HG03575 (cell line): ENCODE results near the gene TGDS.
A peak's percentile ranks its signal among the peaks of the same experiment; 100 is the strongest.

Experiments
- ATAC-seq: cut with Tn5 transposase; IDR thresholded peaks from one replicate; pipeline ENCODE4 v1.9.1; 2021; ENCODE audit not compliant: unreplicated experiment, insufficient number of reproducible peaks, low FRiP score; ENCODE audit errors: extremely low read depth

The TGDS gene

GRCh38 chr13:94602467-94602866, 6.5 kb upstream of the TGDS start:
- no peak for ATAC-seq

- ATAC-seq: peak; percentile 99
Observed at GRCh38 chr13:94601446-94602431, 5.8 kb upstream of the TGDS start, which contains the start of gene GPR180. Gene GPR180 (plus strand): TSS chr13:94601857. CDS start chr13:94601928, 71 bp downstream.

DNA sequence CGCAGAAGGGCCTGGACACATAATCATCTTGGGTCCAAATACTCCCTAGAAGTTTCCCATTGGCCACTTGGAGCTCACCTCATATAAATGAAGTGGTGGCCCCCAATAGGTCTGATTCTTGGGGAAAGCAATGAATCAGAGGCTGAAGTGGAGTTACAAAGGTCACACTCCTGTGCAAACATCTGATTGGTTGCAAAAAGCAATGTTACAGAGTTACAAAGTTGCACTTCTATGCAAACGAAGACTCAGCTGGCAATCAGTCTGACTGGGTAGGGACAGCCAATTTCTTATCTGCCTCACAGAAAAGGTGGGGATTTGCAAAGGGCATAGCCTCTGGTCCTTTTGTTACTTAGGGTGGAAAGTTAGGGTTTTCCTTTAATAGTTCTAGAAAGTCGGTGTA, 3.9 kb upstream of the TGDS start:
- no peak for ATAC-seq

- ATAC-seq: no peak
Observed at GRCh38 chr13:94598281-94598680, 2.3 kb upstream of the TGDS start.

- no peak for ATAC-seq
Observed at GRCh38 chr13:94596575-94596971, 621 bp upstream of the TGDS start.

- ATAC-seq: no peak
Observed at GRCh38 chr13:94595001-94595949, 677 bp downstream of the TGDS start.

- no peak for ATAC-seq
Observed at GRCh38 chr13:94590744-94591143, 5.2 kb downstream of the TGDS start.

DNA sequence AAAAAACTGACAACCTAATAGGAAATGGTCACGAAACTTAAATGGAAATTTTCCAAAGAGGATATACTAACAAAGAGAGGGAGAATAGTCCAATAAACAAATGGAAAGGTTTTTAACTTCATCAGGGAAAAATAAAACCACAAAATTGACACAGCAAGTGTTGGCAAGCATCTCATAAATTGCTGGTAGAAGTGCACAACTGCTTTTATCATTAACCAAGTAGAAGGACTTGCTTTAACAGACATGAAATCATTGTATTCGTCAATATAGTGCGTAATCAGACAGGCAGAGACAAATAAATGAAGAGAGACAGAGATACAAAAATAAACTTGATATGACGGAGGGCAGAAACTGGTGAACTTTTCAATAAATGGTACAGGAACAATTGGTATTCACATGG, 7.4 kb downstream of the TGDS start:
- no peak for ATAC-seq

DNA sequence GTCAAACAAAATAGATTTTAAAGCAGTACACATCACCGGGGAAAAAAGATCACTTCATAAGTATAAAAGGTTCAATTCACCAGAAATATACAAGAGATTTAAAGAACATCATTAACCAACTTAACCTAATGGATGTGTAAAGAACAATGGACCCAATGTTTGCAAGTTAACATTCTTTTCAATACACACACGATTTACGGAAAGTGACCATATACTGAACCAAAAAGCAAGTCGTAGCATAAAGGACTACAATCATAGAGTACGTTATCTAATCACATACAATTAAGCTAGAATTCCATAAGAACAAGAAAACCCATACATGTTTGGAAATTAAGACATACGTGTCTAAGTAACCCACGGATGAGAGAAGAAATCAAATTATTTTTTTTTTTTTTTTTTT, 9.6 kb downstream of the TGDS start:
- no peak for ATAC-seq

GRCh38 chr13:94585543-94586101, 10.3 kb downstream of the TGDS start:
- ATAC-seq: no peak

DNA sequence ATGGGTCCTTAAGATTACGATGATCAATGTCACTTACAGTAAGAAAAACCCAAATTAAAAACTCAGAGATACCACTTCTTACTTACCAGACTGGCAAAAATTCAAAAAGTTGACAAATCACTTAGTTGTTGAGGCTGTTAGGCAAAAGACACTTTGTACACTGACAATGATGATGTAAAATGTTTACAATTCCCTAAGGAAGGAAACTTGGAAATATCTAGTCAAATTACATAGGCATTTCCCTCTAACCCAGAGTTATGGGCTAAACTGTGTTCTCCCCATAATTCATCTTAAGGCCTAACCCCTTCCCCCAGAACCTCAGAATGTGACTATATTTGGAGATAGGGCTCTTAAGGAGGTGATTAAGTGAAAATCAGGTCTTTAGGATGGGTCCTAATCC, 12.0 kb downstream of the TGDS start:
- ATAC-seq: no peak

DNA sequence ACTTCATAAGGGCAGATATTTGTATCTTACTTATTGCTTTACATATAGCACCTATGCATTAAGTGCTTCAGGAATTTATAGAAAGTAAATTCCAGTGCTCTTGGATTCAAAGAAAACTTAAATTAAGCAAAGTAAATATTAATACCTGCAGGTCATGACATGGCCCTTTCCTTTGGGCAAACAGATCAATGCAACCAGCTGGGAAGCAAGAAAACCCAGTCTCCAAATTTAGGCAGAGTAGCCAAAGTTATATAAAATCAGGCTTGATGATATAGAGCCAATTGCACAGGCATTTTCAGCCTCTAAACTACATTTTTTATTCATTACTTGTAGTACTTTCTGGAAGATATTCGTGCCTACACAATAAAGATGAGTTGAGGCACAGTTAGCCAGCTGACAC, 16.9 kb downstream of the TGDS start:
- no peak for ATAC-seq

DNA sequence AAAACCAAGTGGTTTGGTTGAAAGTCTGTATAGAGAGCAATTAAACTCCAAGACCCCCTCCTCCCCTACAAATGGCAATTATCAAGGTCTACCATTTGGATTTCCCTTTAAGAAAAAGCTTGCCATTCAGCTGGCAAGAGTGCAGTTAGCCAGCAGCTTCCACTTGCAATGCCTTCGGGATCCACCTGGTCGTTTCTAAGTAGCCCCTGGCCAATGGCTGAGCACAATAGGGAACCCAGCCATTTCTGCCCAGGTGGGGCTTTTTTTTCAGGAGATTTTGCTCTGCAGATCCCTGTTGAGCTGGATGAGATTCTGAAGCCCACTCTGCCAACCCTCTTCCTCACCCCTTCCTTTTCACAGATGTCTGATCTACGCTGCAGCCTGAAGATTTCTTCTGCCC, 26.3 kb downstream of the TGDS start:
- ATAC-seq: no peak

DNA sequence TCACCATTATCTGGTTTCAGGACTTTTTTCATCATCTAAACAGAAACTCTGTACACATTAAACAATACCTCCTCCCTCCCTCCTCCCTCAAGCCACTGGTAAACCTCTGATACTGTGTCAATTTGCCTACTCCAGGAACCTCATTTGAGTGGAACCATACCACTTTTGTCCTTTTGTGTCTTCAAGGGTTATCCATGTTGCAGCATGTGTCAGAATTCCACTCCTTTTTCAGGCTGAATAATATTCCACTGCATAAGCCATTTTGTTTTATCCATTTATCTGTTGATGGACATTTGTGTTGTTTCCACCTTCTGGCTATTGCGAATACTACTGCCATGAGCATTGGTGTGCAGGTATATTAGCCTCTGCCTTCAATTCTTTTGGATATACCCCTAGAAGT, 27.5 kb downstream of the TGDS start:
- no peak for ATAC-seq

- ATAC-seq: no peak
Observed at GRCh38 chr13:94567581-94567980, 28.4 kb downstream of the TGDS start.

- no peak for ATAC-seq
Observed at GRCh38 chr13:94561126-94561525, 34.8 kb downstream of the TGDS start.

- no peak for ATAC-seq
Observed at GRCh38 chr13:94560116-94560515, 35.8 kb downstream of the TGDS start.

DNA sequence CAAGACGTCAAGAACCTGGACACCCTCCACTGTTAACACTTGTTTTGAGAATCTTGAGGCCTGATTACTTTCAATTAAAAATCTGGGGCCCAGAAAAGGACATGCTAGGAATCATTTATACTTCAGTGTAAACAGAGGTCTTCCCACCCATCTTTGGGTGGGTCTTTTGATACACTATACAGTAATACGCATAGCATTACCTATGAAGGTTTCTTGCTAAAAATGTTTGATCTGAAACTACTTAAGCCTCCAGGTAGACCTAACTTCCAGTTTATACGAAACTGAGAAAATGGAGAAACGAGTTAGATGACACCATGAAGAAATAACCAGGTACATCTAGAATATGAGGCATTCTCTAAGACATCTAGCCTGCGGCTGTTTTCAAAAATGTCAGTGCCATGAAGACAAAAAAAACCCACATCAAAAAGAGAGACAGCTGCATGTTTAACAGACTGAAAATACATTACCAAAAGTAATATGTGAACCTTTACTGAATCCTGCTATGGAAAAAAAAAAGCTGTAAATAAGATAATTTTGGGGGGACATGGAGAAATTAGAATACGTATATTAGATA, 36.6 kb downstream of the TGDS start:
- no peak for ATAC-seq

GRCh38 chr13:94558716-94559115, 37.2 kb downstream of the TGDS start:
- no peak for ATAC-seq
